Stimulated activated CD4-positive, alpha-beta T cell treated with anti-CD3 and anti-CD28 coated beads, Interleukin-15, amount 100 ng/mL, for 1 hour (primary cell): ENCODE measurements around the gene VAV3.
"Not testable (repeated sequence)": the region's sequence is repeated elsewhere in the genome, so short reads cannot be mapped to it uniquely, and the experiment has no call there.

Experiments used
- DNase-seq, 2 donors: peaks; one replicate each; pipeline ENCODE4 v3.0.0-alpha.2; 2020; ENCODE audit warnings: low read depth in 1 of 2, low spot score in 1 of 2

The VAV3 gene

GRCh38 chr1:107895403-107896191 is 69.4 kb downstream of the VAV3 start:
- DNase-seq: no peak

GRCh38 chr1:107894605-107895004 is 70.4 kb downstream of the VAV3 start:
- no peak for DNase-seq

- not testable (repeated sequence) for DNase-seq
These were observed 71.6 kb downstream of the VAV3 start for GRCh38 chr1:107893350-107893749.

- DNase-seq: no peak
These were observed 75.5 kb downstream of the VAV3 start for GRCh38 chr1:107889524-107889923.

GRCh38 chr1:107883562-107883961 is 81.4 kb downstream of the VAV3 start:
- DNase-seq: no peak

GRCh38 chr1:107879927-107880326 is 85.1 kb downstream of the VAV3 start:
- no peak for DNase-seq

- DNase-seq: no peak
These were observed 85.6 kb downstream of the VAV3 start for GRCh38 chr1:107879346-107879745.

GRCh38 chr1:107877745-107878144 is 87.2 kb downstream of the VAV3 start:
- no peak for DNase-seq

- no peak for DNase-seq
These were observed 87.9 kb downstream of the VAV3 start for GRCh38 chr1:107877092-107877491.

- DNase-seq: no peak
These were observed 89.3 kb downstream of the VAV3 start for GRCh38 chr1:107875689-107876088.

GRCh38 chr1:107874221-107874620 is 90.8 kb downstream of the VAV3 start:
- DNase-seq: no peak

GRCh38 chr1:107871687-107872395 is 93.1 kb downstream of the VAV3 start:
- DNase-seq: no peak

GRCh38 chr1:107871259-107871658 is 93.7 kb downstream of the VAV3 start:
- no peak for DNase-seq

- no peak for DNase-seq
These were observed 94.3 kb downstream of the VAV3 start for GRCh38 chr1:107870696-107871095.

- no peak for DNase-seq
These were observed 97.1 kb downstream of the VAV3 start for GRCh38 chr1:107867897-107868296.

- DNase-seq: no peak
These were observed 97.6 kb downstream of the VAV3 start for GRCh38 chr1:107867422-107867821.

- no peak for DNase-seq
These were observed 98.1 kb downstream of the VAV3 start for GRCh38 chr1:107866870-107867269.

GRCh38 chr1:107865627-107866026 is 99.4 kb downstream of the VAV3 start:
- DNase-seq: no peak

- no peak for DNase-seq
These were observed 101.6 kb downstream of the VAV3 start for GRCh38 chr1:107863342-107863741.

GRCh38 chr1:107862064-107862463 is 102.9 kb downstream of the VAV3 start:
- DNase-seq: no peak

GRCh38 chr1:107858323-107858722 is 106.7 kb downstream of the VAV3 start:
- DNase-seq: no peak

GRCh38 chr1:107851418-107851817 is 113.6 kb downstream of the VAV3 start:
- no peak for DNase-seq
